ENCODE data around the gene GASK1A.

The GASK1A gene

DNA sequence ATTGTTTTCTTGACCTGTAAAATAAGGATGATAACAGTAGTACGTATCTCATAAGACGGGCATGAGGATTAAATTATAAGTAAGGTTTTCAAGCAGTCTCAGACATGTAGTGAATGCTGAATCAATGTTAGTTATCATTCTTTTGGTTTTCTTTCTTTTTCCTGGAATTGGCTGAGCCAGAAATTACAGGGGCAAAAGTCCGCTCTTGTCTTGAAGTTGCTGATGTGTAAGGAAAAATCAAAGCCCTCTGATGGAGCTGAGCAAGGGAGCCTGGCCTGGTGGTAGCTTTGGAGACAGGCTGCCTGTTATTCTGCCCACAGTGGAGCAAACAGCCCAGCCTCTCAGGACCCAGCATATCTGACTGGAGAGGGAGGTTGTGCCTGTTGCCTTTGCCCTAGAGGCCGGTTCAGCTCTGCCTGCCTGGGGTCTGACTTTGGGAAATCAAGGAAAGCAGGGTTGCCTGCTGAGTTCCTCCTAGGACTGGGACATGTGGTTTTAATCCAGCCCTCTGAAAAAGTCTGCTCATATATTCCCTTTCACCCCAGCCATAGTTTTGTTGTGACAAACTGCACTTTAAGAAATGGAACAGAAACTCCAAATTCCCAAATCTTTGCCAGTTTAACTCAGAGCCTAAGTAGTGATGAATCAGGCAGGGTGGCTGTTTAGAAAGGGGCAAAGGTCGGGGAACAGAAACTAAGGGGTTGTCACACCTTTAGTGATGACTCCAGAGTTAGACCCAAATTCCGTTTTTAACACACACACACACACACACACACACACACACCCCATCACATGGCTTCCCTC is 40.1 kb downstream of the GASK1A start:
- H3K27ac ChIP-seq: no peak overlapping the region
- TF ChIP-seq, protein P1, sequence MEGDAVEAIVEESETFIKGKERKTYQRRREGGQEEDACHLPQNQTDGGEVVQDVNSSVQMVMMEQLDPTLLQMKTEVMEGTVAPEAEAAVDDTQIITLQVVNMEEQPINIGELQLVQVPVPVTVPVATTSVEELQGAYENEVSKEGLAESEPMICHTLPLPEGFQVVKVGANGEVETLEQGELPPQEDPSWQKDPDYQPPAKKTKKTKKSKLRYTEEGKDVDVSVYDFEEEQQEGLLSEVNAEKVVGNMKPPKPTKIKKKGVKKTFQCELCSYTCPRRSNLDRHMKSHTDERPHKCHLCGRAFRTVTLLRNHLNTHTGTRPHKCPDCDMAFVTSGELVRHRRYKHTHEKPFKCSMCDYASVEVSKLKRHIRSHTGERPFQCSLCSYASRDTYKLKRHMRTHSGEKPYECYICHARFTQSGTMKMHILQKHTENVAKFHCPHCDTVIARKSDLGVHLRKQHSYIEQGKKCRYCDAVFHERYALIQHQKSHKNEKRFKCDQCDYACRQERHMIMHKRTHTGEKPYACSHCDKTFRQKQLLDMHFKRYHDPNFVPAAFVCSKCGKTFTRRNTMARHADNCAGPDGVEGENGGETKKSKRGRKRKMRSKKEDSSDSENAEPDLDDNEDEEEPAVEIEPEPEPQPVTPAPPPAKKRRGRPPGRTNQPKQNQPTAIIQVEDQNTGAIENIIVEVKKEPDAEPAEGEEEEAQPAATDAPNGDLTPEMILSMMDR (conservative IDR thresholded peaks at IDR 0.05): no peak

DNA sequence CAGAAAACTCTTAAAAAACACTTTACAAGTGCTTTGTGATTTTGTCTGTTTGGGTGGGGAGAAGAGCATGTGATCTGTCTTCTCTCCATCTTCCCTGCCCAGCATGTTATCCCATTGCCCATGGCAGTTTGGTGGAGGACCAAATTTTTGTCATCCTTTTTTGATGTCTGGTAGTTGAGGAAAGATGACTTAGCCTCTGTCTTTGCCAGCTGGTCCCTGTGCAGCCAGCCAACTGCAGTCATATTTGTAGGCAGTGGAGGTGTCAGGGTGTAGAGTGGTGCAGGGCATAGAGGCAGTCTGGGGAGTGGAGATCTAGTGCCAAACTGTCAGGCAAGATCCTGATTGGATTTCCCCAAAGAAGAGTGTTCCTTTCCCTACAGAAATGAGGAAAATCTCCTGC is 40.7 kb downstream of the GASK1A start:
- TF ChIP-seq, protein P1 (conservative IDR thresholded peaks at IDR 0.05): no peak
- no peak overlapping the region for H3K27ac ChIP-seq

DNA sequence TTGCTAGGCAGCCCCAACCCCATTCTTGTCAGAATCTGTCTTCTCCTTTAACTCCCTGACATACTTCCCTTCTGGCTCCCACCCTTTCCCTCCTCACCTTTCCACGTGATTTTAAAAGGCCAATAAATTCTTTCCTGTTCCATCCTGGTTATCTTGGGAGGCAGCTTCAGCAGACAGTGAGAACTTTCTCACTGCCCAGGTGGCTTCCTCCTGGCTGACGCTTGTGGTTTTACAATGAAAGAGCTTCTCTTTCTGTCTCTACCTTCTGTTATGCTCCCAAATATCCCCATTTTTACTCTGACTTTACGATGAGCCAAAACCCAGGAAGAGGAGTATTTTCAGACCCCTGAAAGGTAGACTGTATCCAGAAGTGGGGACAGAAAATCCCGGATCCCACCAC is 42.1 kb downstream of the GASK1A start:
- H3K27ac ChIP-seq: no peak overlapping the region
- TF ChIP-seq, protein P1 (conservative IDR thresholded peaks at IDR 0.05): no peak

DNA sequence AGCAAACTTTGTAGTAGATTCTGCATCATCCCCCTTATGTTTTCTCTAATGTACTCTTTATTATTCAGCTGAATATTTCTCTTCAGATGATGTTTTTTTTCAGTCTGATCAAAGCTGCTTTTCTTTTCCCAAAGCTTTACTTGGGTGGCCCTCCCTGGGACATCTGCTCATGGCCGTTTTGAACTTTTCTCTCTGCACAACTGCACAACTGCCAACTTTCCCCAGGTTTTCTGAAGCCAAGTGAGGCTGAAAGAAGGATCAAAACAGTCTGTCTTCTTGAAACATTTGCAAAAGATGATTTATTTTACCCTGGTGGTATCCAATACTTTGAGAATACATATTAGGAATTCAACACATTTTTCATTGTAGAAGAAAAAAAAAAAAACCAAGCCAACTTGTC is 43.0 kb downstream of the GASK1A start:
- H3K27ac ChIP-seq: no peak overlapping the region
- TF ChIP-seq, protein P1 (conservative IDR thresholded peaks at IDR 0.05): no peak

DNA sequence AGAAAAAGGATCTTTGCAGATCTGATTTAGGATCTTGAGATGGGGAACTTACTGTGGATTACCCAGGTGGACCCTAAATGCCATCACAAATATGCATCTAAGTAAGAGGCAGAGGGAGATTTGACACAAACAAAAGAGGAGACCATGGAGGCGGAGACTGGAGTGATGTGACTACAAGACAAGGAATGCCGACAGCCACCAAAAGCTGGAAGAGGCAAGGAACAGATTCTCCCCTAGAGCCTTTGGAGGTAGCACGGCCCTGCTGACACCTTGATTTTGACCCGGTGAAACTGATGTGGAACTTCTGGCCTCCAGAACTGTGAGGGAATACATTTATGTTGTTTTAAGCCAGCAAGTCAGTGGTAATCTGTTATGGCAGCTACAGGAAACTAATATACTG is 44.0 kb downstream of the GASK1A start:
- TF ChIP-seq, protein P1 (conservative IDR thresholded peaks at IDR 0.05): no peak
- H3K27ac ChIP-seq: no peak overlapping the region

DNA sequence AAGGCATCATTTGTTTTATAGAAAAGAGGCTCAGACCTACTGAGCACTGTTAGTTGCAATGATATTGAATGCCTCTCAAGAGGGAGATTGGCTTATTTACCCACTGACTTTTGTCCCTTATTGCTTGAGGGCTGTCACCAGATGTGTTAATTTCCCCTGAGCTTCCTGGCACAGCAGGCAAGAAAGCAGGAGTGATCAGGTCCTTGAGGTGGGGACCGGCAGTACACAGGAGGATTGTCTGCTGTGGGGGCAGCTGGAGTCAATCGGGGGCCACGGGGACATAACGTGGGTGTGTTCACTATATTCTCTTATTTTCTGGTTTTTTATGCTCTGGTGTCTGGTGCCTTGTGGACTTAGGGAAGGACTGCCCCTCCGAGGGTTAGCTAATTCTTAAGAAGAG is 44.6 kb downstream of the GASK1A start:
- TF ChIP-seq, protein P1 (conservative IDR thresholded peaks at IDR 0.05): no peak
- no peak overlapping the region for H3K27ac ChIP-seq

DNA sequence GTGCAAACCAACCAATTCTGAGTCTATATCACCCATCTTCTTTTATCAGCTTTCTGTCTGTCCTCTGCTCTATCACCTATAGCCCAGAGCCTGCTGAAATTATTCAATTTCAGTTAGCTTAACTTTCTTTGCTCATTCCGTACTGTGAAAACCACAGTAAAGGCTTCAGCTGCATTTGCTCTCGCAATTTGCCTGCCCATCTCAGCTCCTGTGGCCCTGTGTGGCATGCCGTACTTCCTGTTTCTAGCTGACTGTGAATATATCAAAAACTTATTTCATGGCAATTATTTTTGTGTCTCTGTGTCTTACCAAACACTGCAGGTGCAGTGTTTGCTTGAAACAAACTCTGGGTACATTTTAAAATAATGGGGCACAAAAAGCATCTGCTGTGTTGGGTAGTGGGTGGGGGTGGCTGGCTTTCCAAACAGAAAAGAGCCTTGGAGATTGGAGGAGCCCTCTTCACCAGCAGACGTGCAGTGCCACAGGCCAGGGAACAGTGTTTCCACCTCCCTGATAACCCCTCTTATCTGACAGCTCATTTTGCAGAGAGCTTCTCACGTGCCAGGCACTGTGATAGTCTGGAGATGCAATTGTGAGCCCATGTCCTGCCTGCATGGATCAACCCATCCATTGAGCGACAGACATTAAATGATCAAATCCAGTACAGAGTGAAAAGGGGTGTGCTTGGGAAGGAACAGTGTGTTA is 45.2 kb downstream of the GASK1A start:
- H3K27ac ChIP-seq: no peak overlapping the region
- TF ChIP-seq, protein P1 (conservative IDR thresholded peaks at IDR 0.05): no peak
